H1 (cell line): ENCODE results near the gene ZNF592. TPM values are rescaled to one million over a fixed set of nuclear protein-coding genes. Genes with fewer than 3 reads are reported as not detected.

Source experiments
- CTCF ChIA-PET: fragments of 300-600 bp; sonication (Branson Sonifier 250); formaldehyde crosslinking; loops from one replicate; lab custom pipeline; 2021; ENCODE audit not compliant: partially characterized antibody; lab: Charles Lee
- POLR2A ChIA-PET: fragments of 300-600 bp; sonication (Branson Sonifier 250); formaldehyde crosslinking; loops from one replicate; lab custom pipeline; 2021; ENCODE audit warnings: inconsistent platforms; ENCODE audit not compliant: partially characterized antibody; lab: Charles Lee
- DNase-seq, 2 experiments: peaks; one replicate each; pipeline versions ENCODE4 v3.0.0 to v3.0.0-alpha.2; 2010 to 2022; ENCODE audit warnings: low spot score in 2 of 2, low read depth in 1 of 2, mixed read lengths in 1 of 2
- FAIRE-seq: peaks from 2 replicates; lab custom pipeline; 2011; peaks lifted over from hg19 to GRCh38; lab: Jason Lieb, UNC
- H2AFZ ChIP-seq: 2 replicates; pipeline ENCODE4 v1.8.1; 2012; ENCODE audit warnings: low read length, inconsistent platforms
- H2AK5ac ChIP-seq: 2 replicates; pipeline ENCODE4 v1.6.1; 2013; ENCODE audit warnings: low read depth, low read length
- H2BK120ac ChIP-seq: replicated peaks from 2 replicates; pipeline ENCODE3; 2013; ENCODE audit warnings: low read depth, low read length, inconsistent platforms
- H2BK12ac ChIP-seq: 2 replicates; pipeline ENCODE4 v1.6.1; 2013; ENCODE audit warnings: low read depth, low read length
- H2BK15ac ChIP-seq: 2 replicates; pipeline ENCODE4 v1.6.1; 2013; ENCODE audit warnings: low read length
- H2BK20ac ChIP-seq: 2 replicates; pipeline ENCODE4 v1.6.1; 2013; ENCODE audit warnings: low read length
- H2BK5ac ChIP-seq: 2 replicates; pipeline ENCODE4 v1.6.1; 2013; ENCODE audit warnings: low read depth, low read length
- H3K14ac ChIP-seq: 2 replicates; pipeline ENCODE4 v1.6.1; 2013; ENCODE audit warnings: inconsistent platforms; ENCODE audit not compliant: insufficient read length
- H3K18ac ChIP-seq: 2 replicates; pipeline ENCODE4 v1.6.1; 2013; ENCODE audit warnings: low read length; ENCODE audit errors: extremely low read depth
- H3K23ac ChIP-seq: 2 replicates; pipeline ENCODE4 v1.6.1; 2013; ENCODE audit warnings: inconsistent platforms; ENCODE audit not compliant: insufficient read length
- H3K23me2 ChIP-seq: 2 replicates; pipeline ENCODE4 v1.6.1; 2013; ENCODE audit warnings: low read depth, low read length
- H3K27ac ChIP-seq: 2 replicates; pipeline ENCODE4 v1.6.1; 2011; ENCODE audit warnings: low read depth, low read length, inconsistent platforms
- H3K27me3 ChIP-seq, 4 experiments: replicated peaks in 1 of 4; 1 replicate in 1 of 4; 2 replicates in 3 of 4; pipeline versions ENCODE4 v1.6.1 to v1.8.1; 2011 to 2013; ENCODE audit warnings: low read length in 3 of 4, mild to moderate bottlenecking in 3 of 4, inconsistent platforms in 2 of 4, mixed read lengths in 2 of 4, moderate library complexity in 1 of 4; ENCODE audit not compliant: control insufficient read depth in 3 of 4, insufficient read depth in 3 of 4; ENCODE audit errors: extremely low read depth in 1 of 4
- H3K36me3 ChIP-seq, 4 experiments: 2 replicates each; pipeline versions ENCODE4 v1.6.1 to v1.8.1; 2011 to 2013; ENCODE audit warnings: mild to moderate bottlenecking in 4 of 4, low read length in 3 of 4, moderate library complexity in 2 of 4, control low read depth in 1 of 4, inconsistent platforms in 1 of 4; ENCODE audit not compliant: insufficient read depth in 4 of 4, control insufficient read depth in 2 of 4
- H3K4ac ChIP-seq: replicated peaks from 2 replicates; pipeline ENCODE3; 2013; ENCODE audit warnings: low read length, low read depth, mixed read lengths, inconsistent platforms; ENCODE audit not compliant: insufficient read length
- H3K4me1 ChIP-seq, 4 experiments: replicated peaks in 1 of 4; 1 replicate in 1 of 4; 2 replicates in 3 of 4; pipeline versions ENCODE4 v1.6.1 to v1.8.1; 2011 to 2013; ENCODE audit warnings: low read length in 3 of 4, inconsistent platforms in 2 of 4, mixed read lengths in 1 of 4; ENCODE audit not compliant: insufficient read depth in 4 of 4, control insufficient read depth in 3 of 4
- H3K4me2 ChIP-seq, 2 experiments: 2 replicates each; pipeline versions ENCODE4 v1.6.1 to v1.8.1; 2011 to 2013; ENCODE audit warnings: low read depth in 2 of 2, low read length in 2 of 2, control low read depth in 1 of 2, inconsistent platforms in 1 of 2, mild to moderate bottlenecking in 1 of 2; ENCODE audit not compliant: insufficient read depth in 1 of 2
- H3K4me3 ChIP-seq, 4 experiments: fragments of 200-600, 300-600 bp in 1 of 4; sonication (generic), shearing (Covaris generic), sonication (Bioruptor Twin) in 1 of 4; 2 replicates each; pipeline versions ENCODE4 v1.5.1 to v1.8.1; 2011 to 2016; ENCODE audit warnings: low read length in 4 of 4, low read depth in 3 of 4, control low read depth in 2 of 4, inconsistent platforms in 2 of 4, mild to moderate bottlenecking in 2 of 4, mixed read lengths in 1 of 4, moderate library complexity in 1 of 4; ENCODE audit not compliant: insufficient read depth in 2 of 4; ENCODE audit errors: extremely low read depth in 1 of 4
- H3K56ac ChIP-seq: replicated peaks from 2 replicates; pipeline ENCODE3; 2013; ENCODE audit warnings: low read depth, mild to moderate bottlenecking, mixed read lengths, low read length, inconsistent platforms; ENCODE audit not compliant: insufficient read length
- H3K79me1 ChIP-seq: 2 replicates; pipeline ENCODE4 v1.6.1; 2013; ENCODE audit warnings: low read depth, low read length, control low read depth
- H3K79me2 ChIP-seq, 2 experiments: 2 replicates each; pipeline versions ENCODE4 v1.6.1 to v1.8.1; 2012 to 2013; ENCODE audit warnings: low read length in 2 of 2, mild to moderate bottlenecking in 2 of 2, inconsistent platforms in 1 of 2; ENCODE audit not compliant: insufficient read depth in 2 of 2, control insufficient read depth in 1 of 2
- H3K9ac ChIP-seq, 4 experiments: replicated peaks in 1 of 4; 1 replicate in 1 of 4; 2 replicates in 3 of 4; pipeline versions ENCODE4 v1.6.1 to v1.8.1; 2011 to 2013; ENCODE audit warnings: low read depth in 3 of 4, low read length in 3 of 4, control low read depth in 2 of 4, mild to moderate bottlenecking in 2 of 4, moderate library complexity in 2 of 4, inconsistent platforms in 1 of 4; ENCODE audit errors: extremely low read depth in 1 of 4
- H3K9me3 ChIP-seq, 2 experiments: 2 replicates each; pipeline versions ENCODE4 v1.6.1 to v1.8.1; 2012 to 2013; ENCODE audit warnings: mild to moderate bottlenecking in 2 of 2, moderate library complexity in 2 of 2, control low read depth in 1 of 2, inconsistent platforms in 1 of 2, low read depth in 1 of 2, low read length in 1 of 2, mixed read lengths in 1 of 2; ENCODE audit not compliant: insufficient read depth in 2 of 2
- H4K20me1 ChIP-seq, 2 experiments: replicated peaks in 1 of 2; 2 replicates each; pipeline versions ENCODE3 to v1.8.1; 2011 to 2013; ENCODE audit warnings: inconsistent platforms in 2 of 2, low read length in 2 of 2, mild to moderate bottlenecking in 1 of 2; ENCODE audit not compliant: insufficient read depth in 2 of 2, control insufficient read depth in 1 of 2
- H4K5ac ChIP-seq: 2 replicates; pipeline ENCODE4 v1.6.1; 2013; ENCODE audit warnings: low read length, low read depth, mixed read lengths, inconsistent platforms; ENCODE audit not compliant: insufficient read length
- H4K8ac ChIP-seq: 2 replicates; pipeline ENCODE4 v1.8.0; 2013; ENCODE audit warnings: mild to moderate bottlenecking, moderate library complexity, low read length, inconsistent platforms; ENCODE audit not compliant: insufficient read depth; ENCODE audit errors: extremely low read depth
- H4K91ac ChIP-seq: replicated peaks from 2 replicates; pipeline ENCODE3; 2013; ENCODE audit warnings: low read length, mixed read lengths, inconsistent platforms; ENCODE audit not compliant: insufficient read length
- CEBPB ChIP-seq: IDR thresholded peaks from 2 replicates; pipeline ENCODE4 v1.6.1; 2012; ENCODE audit warnings: low read depth, low read length
- CHD1 ChIP-seq: IDR thresholded peaks from 2 replicates; pipeline ENCODE4 v1.6.1; 2012; ENCODE audit warnings: low read depth, low read length, improper control_type of control experiment
- FOSL1 ChIP-seq: IDR thresholded peaks from 2 replicates; pipeline ENCODE4 v1.6.1; 2011; ENCODE audit warnings: mild to moderate bottlenecking, low read depth, low read length, moderate library complexity; ENCODE audit not compliant: insufficient read depth
- MAFK ChIP-seq: IDR thresholded peaks from 2 replicates; pipeline ENCODE4 v1.6.1; 2012; ENCODE audit warnings: low read depth, mild to moderate bottlenecking, improper control_type of control experiment, low read length
- NANOG ChIP-seq: IDR thresholded peaks from 2 replicates; pipeline ENCODE4 v1.6.1; 2011; ENCODE audit warnings: low read length, low read depth, mild to moderate bottlenecking, inconsistent platforms; ENCODE audit not compliant: insufficient read depth, poor library complexity, severe bottlenecking
- NRF1 ChIP-seq: IDR thresholded peaks from 2 replicates; pipeline ENCODE4 v1.6.1; 2011; ENCODE audit warnings: mild to moderate bottlenecking, low read depth, low read length, improper control_type of control experiment
- SIN3A ChIP-seq, 2 experiments: IDR thresholded peaks in 1 of 2; conservative IDR thresholded peaks in 1 of 2; 2 replicates each; pipeline ENCODE4 v1.6.1; 2011 to 2012; ENCODE audit warnings: low read length in 2 of 2, improper control_type of control experiment in 1 of 2, low read depth in 1 of 2, mild to moderate bottlenecking in 1 of 2
- SIRT6 ChIP-seq: IDR thresholded peaks from one replicate; pipeline ENCODE4 v1.7.1; 2012; ENCODE audit warnings: low read length, inconsistent platforms
- TBP ChIP-seq: IDR thresholded peaks from 2 replicates; pipeline ENCODE4 v1.6.1; 2011; ENCODE audit warnings: low read depth, low read length, improper control_type of control experiment
- ZNF274 ChIP-seq: IDR thresholded peaks from 2 replicates; pipeline ENCODE4 v1.7.0; 2012; ENCODE audit warnings: low read length, borderline replicate concordance; ENCODE audit errors: extremely low read depth
- WGBS, 2 experiments: shearing (Covaris generic) in 1 of 2; methylation state at CpG; one replicate each; pipeline versions ENCODE4 v1.1.6 to v1.1.7; 2013 to 2015; ENCODE audit warnings: low lambda C conversion rate in 2 of 2, mixed read lengths in 2 of 2, inconsistent platforms in 1 of 2, low coverage in 1 of 2, missing lambda C conversion rate in 1 of 2; ENCODE audit not compliant: insufficient replicate concordance in 2 of 2, insufficient coverage in 1 of 2, insufficient read length in 1 of 2; ENCODE audit errors: extremely low coverage in 1 of 2, missing lambda C conversion rate in 1 of 2; 5-methylcytosine and 5-hydroxymethylcytosine counted together
- polyA plus RNA-seq, 7 experiments: library from polyadenylated mRNA; depleted of rRNA in 3 of 7; stranded (reverse) in 5 of 7; unstranded in 2 of 7; fragments of >200 nt in 5 of 7; fragments of 200-250 nt in 2 of 7; gene quantifications; 1 replicate in 5 of 7; 2 replicates in 1 of 7; 4 replicates in 1 of 7; pipeline versions ENCODE4 v1.2.1 to v1.2.3, GENCODE V29; 2011 to 2013; ENCODE audit warnings: missing spikeins in 2 of 7, mixed read lengths in 2 of 7
- total RNA-seq: library from RNA; stranded (reverse); fragmentation: NEBNext Ultra II Directional; extraction: Animal tissue kit (Norgen Biotek cat#: 25700); gene quantifications from 2 replicates; pipeline ENCODE4 v1.2.1, GENCODE V29; 2021
- TF ChIP-seq, protein P1 (sequence below): IDR thresholded peaks from 2 replicates; pipeline ENCODE4 v1.6.1; 2011; ENCODE audit warnings: low read depth, mild to moderate bottlenecking, low read length; ENCODE audit not compliant: insufficient read depth

Gene ZNF592
- total and polyA plus RNA-seq, 2 of the 8 experiments (the other 6 are each of a cell fraction or from before 2014, with no cell fraction given): 14.2 to 33.0 TPM

DNA sequence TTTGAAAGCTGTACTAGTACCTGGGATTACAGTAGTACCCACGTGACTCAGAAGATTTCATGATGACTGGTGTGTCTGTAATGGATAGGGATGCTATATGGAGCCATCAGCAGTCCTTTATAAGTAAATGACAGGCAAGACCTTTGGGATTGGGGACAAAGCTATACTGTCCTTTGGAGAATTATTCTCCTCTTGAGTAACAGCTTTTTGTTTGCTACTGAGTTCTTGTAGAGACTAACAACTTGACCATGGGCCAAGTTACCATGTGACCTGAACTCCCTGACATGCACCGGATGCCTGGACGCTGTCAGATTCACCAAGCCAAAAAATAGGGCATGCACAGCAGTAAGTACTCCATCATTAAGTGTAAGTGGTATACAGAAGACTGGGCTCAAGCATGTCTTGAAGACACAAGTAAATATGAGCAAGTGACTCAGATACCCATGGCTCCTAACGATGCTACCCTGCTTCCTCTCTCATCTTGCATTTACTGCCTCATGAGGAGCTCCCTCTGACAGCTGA lies 45.4 kb upstream of the ZNF592 start:
- Histone ChIP-seq H3K9me3 (no peaks in the 10 kb centered on the region), H4K20me1 (peaks cover 10 to 16% of the 10 kb centered on the region in 2 experiments), H3K23ac (no peak overlapping the region), H4K5ac (no peak overlapping the region), H3K9ac (no peak overlapping the region), H3K27ac (no peak overlapping the region), H2BK120ac (no peak overlapping the region), H3K4me3 (no peak overlapping the region), H3K27me3 (no peaks in the 10 kb centered on the region), H2AFZ (no peak overlapping the region), H3K18ac (no peak overlapping the region), H2BK12ac (no peak overlapping the region), H2BK5ac (no peak overlapping the region), H4K8ac (no peak overlapping the region), H3K4me1 (no peaks in the 10 kb centered on the region), H3K4me2 (no peak overlapping the region), H2BK15ac (no peak overlapping the region), H3K14ac (no peak overlapping the region), H2BK20ac (no peak overlapping the region), H3K4ac (no peak overlapping the region), H3K23me2 (no peaks in the 10 kb centered on the region), H3K79me1 (peaks cover 9% of the 10 kb centered on the region), H3K36me3 (peaks cover 0 to 6% (median 0%) of the 10 kb centered on the region in 4 experiments; a peak in 1 of 8 replicates), H2AK5ac (no peak overlapping the region), H3K79me2 (peaks cover 4 to 94% of the 10 kb centered on the region in 2 experiments; a peak in 2 of 4 replicates), H3K56ac (no peak overlapping the region), H4K91ac (no peak overlapping the region)
- FAIRE-seq (no peak), DNase-seq (no peak)
- TF ChIP-seq CHD1 (no peak), TBP (no peak), NANOG (no peak), FOSL1 (no peak), CEBPB (no peak), ZNF274 (no peak), NRF1 (no peak), SIRT6 (no peak), SIN3A (conservative IDR thresholded peaks at IDR 0.05 in 1 of 2, IDR thresholded peaks at IDR 0.05 in 1 of 2; ENCODE audit: low read depth in 1 of 2, low read length in 2 of 2) (no peak), MAFK (no peak)
- TF ChIP-seq, protein P1, sequence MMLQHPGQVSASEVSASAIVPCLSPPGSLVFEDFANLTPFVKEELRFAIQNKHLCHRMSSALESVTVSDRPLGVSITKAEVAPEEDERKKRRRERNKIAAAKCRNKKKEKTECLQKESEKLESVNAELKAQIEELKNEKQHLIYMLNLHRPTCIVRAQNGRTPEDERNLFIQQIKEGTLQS: no peak
- ChIA-PET POLR2A (interaction anchor here (0.6 to 1.8 kb wide), 8 partner anchors 10 to 132 kb away, joined by 3 to 9 read pairs (median 4); partner anchors contain the start of genes SEC11A and WDR73), CTCF (interaction anchor here (0.8 to 1.9 kb wide), 2 partner anchors 11 to 130 kb away, joined by 3 to 6 read pairs; no protein-coding TSS in a partner anchor)
- 91% methylated on average over 4 of the region's 4 CpGs; no CpG with 5 or more reads in 1 of the 2 experiments for WGBS, 2 experiments
